CD4-positive, alpha-beta T cell treated with Interleukin-17A for 1 hour (primary cell): ENCODE results near the gene TAS2R42.

ENCODE experiments used
- DNase-seq: peaks from one replicate; pipeline ENCODE4 v3.0.0-alpha.2; 2020

Gene TAS2R42

GRCh38 chr12:11143352-11143751 is 43.4 kb downstream of the TAS2R42 start:
- DNase-seq, result no peak

- DNase-seq, result no peak
Observed at GRCh38 chr12:11136075-11136474, 50.7 kb downstream of the TAS2R42 start.
